NCI-H446 (cell line): ENCODE data around the gene SDC3.

Experiments
- DNase-seq, 2 experiments: peaks; one replicate each; lab custom pipeline; 2025; lab: John Stamatoyannopoulos, UW

SDC3 gene

DNA sequence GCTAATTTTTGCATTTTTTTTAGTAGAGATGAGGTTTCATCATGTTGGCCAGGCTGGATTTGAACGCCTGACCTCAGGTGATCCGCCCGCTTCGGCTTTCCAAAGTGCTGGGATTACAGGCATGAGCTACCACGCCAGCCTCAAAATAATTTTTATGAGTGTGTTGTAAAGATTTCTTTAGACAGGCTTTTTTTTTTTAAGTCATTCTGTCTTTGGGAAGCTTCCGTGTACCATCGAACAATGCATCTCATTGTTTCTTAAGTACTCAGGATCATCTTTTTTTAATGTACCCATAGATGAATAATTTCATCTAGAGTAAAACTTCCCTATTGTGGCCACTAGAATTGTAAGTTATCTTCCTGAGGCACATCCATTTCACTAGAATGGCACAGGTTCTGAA is 19.6 kb upstream of the SDC3 start:
- no peak for DNase-seq

DNA sequence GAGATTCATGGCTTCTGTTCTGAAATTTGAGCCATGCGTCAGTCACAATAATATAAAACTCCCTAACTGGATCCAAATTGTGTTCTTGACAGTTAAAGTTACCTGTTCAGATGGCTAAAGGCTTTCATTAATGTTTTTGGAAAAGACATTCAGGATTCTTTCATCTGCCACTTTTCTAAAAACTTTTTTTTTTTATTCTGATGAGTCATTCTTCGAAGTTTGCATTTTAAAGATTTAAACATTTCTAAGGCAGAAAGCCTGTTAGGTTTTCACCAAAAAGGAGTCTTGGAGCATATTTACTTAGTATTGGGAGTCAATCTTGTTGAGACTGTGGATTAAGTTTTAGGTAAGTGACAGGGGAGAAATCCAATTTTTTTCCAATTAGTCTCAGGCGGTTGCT is 18.9 kb upstream of the SDC3 start:
- no peak for DNase-seq

DNA sequence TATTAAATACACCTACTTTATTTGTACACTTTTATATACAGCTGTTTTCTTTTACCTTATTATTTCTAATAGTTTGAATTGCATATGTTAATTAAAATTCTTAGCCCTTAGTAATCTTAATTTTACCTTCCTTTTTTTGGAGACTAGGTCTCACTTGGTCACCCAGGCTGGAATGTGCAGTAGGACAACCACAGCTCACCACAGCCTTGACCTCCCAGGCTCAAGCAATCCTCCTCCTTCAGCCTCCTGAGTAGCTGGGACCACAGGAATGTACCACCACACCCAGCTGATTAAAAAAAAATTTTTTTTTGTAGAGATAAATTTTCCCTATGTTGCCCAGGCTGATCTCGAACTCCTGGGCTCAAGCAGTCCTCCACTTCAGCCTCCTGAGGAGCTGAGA is 15.0 kb upstream of the SDC3 start:
- DNase-seq = no peak

DNA sequence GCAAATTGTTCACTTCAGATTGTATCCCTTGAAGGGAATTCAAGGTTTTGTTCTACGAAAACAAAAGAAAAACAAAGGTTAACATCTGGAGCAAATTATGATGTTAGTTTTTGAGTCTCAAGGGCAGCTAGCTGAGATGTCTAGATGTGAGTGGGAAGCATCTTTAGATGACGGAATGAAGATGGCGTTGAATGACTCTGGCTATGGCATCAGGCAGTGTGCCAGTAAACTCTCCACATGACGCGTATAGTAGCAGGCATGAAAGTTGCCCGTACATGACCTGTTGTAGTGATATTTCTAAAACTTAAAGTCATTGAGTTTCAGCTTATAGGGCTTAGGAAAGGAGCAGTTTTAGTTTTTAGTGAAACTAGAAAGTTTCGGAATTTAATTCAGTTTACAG is 12.3 kb upstream of the SDC3 start:
- no peak for DNase-seq

DNA sequence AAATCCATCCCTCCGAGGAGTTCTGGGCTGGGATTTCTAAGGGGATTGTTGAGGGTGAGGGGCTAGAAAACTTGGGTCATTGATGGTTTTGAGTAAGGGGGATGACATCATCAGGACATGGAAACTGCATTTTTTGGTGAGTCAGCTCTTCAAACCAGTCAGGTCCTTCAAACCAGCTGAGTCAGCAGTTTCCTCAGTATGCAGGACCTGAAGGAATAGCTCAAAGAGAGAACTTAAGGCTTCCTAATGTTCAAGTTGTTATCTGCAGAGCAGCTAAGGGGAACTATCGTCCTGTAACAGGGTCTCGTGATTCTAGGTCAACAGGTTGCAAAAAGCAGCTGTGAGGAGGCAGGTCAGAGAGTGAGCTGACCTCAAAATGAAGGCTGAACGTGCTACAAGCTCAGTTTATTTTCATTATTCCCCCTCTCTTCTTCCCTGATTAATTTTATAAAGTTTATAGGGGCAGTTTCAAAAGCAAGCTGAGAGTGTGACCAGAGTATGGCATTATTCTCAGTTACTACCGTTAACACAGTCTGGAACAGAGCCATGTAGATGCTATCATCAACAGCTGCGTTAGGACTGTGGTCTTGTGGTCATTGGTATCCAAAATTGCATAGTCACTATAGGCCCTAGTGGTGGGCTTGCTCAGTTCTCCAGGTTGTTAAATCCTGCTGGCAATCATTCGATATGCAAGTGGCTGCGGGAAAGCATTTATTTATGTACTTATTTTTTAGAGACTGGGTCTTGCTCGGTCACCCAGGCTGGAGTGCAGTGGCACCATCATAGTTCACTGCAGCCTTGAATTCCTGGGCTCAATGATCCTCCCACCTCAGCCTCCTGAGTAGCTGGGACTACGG is 10.7 kb upstream of the SDC3 start:
- DNase-seq = no peak

DNA sequence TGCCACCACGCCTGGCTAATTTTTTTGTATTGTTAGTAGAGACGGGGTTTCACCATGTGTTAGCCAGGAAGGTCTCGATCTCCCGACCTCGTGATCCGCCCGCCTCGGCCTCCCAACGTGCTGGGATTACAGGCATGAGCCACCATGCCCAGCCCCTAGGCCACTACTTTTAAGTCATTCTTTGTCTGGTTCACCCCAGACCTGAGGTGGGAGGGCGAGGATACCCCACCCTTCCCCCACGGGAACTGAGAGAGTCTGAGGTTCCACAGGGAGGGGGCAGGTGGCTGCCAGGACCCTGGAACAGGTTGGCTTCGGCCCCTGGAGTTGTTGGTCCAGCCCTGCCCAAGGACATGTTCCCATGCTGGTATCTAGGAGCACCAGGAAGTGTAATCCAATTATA is 7.7 kb upstream of the SDC3 start:
- no peak for DNase-seq

DNA sequence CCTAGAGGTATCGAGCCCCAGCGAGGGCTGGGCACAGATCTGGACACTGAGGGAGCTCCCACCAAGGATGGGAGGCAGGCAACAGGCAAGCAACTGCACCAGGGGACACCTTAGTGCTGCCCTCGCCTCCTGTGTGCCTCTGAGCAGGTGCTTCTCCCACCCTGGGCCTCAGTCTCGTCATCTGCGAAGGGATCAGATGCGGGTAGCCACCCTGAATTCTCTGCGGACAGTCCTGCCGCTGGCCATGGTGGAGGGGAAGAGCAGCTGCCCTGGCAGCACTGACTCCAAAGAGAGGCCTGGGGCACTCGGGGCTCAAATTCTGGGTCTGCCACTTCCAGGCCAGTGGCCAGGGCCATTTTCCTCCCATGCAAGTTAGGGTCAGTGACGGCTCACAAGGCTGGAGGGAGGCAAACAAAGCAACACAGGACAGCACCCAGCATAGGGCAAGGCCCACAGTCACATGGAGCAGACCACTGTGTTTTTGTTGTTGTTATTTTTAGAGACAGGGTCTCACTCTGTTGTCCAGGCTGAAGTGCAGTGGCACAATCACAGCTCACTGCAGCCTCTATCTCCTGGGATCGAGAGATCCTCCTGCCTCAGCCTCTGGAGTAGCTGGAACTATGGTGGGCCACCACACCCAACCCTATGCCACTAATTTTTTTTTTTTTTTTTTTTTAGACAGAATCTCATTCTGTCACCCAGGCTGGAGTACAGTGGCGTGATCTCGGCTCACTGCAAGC is 7.1 kb upstream of the SDC3 start:
- no peak for DNase-seq

DNA sequence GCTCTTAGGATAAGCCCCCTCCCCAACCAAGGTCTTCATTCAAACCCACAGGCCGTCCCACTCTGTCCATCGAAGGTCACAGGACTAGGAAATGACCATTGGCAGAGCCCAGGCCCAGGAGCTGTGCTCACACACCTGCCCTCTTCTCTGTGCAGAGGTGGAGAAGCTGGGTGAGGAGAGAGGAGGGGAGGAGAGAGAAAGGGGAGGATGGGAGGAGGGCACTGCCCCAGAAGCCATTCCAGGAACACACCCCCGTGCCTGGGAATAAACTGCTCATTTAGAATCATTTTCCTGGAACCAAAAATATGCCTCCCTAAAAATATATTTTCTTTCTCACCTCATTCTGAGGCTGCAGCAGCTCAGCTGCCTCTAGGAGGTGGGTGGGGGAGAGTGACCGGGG is 6.4 kb upstream of the SDC3 start:
- DNase-seq = no peak

DNA sequence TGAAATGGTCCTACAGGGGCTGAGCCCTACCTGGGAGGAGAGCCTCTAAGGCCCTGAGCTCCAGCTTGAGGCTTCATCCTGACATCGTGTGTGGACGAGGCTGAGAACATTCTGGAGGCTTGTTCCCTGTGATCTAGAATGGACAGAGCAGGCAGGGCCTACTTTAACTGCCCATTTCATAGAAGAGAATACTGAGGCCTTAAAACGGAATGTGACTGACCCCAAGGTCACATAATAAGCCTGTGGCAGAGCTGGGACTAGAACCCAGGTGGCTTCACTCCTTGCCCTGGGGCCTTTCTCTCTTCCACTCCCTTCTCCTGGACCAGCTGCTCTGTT is 6.0 kb upstream of the SDC3 start:
- no peak for DNase-seq

DNA sequence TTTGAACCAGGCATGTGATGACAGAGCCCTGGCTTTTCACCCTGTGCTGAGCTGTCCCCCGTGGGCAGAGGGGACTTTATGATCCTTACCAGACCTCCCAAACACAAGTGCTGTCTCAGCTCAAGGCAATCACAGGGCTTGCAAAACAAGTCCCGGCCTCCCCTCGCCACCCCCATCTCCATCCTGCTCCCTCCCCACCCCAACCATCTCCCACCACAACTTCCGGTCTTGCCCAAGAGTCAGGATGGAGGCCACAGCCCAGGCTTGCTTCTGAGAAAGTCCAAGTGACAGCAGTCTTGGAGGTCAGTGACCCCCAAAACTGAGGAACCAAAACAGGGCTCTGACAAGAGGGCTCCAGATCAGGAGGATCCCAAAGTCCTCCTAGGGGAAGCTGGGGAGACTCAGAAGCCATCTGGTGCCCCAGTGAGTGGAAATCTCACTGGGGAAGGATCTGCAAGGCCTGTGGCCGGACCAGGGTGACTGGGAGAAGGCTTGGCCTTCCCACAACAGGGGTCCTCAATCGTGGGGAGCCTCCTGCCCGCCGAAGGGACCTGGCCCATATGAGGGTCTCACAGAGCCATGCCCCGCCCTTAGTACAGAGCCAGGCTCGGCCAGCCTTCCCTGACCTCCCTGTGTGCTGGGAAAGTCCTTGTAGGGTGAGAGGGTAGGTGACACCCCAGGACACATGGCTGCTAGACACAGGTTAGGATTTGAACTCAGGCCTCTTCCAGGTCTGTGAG is 4.5 kb upstream of the SDC3 start:
- DNase-seq = no peak

DNA sequence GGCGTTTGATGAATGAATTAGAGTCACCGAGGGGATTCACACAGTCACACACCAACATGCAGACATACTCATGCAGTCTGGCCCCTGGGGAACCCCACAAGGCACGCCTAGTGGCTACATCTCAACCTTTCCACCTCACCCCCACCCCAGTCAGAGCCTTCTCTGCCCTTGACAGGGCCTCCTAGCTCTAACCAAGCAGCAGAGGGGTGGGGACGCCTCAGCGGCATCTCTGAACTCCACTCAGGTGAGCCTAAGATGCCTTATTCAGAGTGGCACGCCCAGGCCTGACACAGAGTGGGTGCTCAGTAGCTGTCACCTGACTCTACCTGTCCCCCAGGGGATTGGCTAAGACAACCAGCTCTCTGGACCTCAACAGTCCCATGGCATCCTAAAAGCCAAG is 3.7 kb upstream of the SDC3 start:
- no peak for DNase-seq

DNA sequence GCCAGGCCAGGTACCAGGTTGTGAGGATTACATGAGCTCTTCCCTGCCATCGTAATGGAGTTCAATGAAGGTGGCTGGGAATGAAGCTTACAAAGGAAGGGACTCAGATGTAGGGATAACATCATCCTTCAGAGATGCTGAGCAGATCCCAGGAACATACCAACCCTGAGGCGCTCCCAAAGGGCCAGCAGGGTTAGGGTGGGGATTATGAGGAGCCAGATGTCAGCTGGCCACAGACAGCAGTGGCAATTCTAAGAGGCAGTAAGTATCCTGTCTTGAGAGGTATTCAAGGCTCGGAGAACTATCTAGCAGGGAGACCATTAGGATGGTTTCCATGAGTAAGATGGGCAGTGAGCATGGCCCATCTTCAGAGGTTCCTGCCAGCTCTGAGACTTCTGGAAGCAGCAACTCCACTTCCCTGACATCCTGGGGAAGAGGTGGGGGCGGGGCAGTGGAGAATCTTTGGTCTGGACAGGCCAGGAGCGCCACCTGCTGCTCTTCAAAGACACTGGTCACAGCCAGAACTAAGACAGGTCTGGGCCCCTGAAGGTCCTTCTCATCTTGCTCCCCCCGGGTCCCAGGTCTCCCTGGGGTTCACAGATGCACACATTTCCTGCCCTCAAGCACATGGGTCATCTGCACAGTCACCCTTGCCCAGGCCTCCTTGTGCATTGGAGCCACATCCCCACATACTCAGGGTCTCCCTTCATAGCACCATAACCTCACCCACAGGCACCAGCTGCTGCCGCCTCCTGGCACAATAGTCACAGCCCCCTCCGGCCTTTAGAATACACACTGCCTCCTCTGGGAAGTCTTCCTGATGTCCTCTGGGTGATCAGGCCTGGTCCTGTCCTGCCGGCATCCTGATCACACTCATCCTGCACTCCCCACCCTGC is 2.7 kb upstream of the SDC3 start:
- peak; percentile 56 to 85 for DNase-seq

DNA sequence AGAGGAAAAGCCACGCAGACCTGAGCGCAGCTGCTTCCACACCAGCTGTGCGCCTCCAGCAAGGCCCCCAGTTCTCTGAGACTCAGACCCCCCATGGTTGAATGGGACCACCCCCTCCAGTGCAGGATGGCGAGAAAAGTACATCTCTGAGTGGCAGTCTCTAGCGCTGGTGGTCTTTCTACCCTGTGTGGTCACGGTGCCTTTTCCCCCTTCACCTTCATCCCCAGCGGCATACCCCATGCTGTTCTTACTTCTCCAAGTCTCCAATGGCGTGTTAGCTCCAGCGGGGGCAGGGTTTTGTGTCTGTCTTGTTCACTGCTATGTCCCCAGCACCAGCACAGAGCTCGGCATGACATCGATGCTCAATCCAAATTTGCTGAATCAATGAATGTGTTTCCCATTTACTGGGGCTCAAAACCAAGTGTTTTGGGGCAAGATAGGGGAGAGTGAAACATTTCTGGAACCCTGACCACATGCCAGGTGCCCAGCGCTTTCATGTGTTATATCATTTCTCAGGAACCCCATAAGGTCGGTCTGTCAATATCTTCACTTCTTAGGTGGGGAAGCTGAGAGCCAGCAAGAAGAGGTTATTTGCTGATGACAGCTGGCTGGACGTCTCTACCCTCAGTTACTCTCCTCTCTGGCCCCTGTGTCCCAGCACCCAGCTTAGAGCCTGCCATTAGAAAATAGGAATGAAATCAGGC is 959 bp upstream of the SDC3 start:
- DNase-seq = no peak

DNA sequence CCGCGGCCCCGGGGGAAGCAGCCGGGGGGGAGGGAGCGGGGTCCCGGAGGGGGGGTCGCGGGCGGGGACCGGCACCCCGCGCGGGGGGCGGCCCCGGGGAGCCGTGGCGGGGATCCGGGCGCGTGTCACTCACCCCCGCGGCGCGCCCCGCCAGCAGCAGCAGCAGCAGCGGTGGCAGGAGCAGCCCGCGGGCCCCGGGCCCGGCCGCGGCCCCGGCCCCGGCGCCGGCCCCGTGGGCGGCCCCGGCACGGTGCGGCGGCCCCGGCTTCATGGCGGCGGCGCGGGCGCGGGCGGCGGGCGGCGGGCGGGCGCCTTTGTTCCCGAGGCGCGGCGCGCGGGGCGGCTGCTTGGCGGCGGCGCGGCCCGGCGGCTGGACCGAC is 252 bp downstream of the SDC3 start:
- DNase-seq = no peak

DNA sequence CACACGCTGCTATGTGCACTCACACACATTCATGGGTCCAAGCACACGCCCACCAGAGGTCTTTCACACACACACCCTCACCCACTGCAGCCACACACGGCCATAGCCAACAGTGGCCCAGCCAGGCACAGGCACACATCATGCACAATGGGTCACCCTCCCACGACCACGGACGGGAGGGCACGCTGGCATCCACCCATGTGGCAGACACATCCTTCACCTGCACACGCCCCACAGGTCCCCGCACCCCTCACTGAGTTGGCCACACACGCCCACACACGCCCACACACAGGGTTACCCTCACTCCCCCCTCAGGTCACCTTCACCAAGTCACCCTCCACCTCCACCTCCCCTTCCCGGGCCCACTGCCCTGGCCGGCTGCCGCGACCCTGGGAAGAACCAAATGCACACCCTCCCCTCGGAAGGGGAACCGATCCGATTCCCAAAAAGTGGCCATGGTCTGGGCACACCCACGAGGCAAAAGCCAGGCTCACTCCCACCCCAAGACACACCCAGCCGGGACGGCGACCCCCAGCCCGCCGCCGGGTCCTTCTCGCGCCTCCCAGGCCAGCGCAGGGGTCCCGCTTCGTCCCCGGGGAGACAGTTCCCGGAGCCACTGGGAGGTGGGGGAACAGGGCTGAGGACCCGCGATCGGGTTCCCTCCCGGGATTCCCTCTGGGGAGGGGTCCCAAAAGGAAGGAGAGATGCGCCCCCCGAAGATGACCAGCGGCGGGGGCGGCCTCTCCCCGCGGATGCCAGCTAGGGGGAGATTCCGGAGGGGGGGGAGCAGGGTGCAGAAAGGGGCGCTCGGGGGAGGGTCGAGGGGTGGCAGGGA is 860 bp downstream of the SDC3 start:
- no peak for DNase-seq

DNA sequence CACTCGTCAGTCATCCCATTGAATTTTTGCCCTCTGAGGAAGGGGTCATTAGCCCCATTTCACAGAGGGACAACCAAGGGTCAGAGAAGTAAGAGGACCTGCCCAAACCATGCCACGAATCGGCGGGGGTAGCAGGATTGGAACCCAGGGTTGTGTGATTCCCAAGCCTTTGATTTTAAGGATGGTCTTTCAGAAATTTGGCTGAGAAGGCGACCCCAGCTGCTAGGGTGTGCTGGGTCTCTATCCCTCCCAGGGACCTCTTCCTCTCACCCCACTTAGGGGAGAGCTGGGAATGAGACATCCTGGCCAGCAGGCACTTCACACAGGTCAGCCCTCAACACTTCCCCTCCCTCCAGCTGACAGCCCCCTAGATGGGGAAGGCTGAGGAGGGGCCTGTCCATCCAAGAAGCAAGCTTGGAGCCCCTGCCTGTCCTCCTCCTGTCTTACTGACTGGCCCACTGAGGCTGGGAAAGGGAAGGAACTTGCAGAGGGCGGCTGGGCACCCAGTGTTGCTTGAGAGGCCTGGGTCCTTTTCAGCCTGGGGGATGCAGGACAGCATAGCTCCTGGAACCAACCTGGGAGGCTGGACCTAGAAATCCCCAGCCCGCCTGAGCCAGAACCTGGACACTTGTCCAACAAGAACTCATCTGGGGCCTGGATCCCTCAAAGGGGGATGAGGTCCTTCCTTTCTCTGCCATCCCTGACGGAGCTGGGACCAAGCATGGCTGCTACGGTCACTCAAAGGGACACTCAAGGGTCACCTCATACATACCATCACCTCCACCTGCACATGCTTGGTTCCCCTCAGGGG is 1.7 kb downstream of the SDC3 start:
- no peak for DNase-seq

DNA sequence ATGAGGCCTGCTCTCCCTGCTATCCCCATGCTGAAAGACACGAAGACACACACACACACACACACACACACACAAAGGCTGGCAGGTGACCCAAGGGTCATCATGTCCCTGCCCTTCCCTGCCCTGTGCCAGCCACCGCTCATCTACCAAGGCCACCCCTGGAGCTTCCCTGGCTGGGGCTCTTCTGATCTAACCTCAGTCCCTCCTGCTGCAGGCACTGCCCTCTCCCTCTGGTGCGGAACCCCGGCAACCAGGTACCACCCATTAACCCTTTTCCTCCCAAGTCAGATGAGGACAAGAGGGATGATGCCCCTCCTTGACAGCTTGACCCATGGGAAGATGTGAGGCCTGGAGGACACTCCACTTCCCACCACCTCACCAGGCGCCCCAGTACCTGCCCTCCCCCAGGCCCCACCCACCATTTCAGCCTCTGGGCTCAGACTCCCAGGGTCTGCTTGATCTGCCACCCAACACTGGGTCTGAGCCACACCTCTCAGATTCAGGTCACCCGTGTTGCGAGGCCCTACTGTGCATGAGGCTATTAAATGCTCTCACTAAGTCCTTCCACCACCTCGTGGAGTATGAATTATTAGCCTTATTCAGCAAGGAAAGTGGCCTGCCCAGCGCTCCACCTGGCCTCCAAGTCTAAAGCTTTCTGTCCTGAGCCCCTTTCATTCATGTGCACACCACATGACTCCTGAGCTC is 2.5 kb downstream of the SDC3 start:
- DNase-seq = no peak

DNA sequence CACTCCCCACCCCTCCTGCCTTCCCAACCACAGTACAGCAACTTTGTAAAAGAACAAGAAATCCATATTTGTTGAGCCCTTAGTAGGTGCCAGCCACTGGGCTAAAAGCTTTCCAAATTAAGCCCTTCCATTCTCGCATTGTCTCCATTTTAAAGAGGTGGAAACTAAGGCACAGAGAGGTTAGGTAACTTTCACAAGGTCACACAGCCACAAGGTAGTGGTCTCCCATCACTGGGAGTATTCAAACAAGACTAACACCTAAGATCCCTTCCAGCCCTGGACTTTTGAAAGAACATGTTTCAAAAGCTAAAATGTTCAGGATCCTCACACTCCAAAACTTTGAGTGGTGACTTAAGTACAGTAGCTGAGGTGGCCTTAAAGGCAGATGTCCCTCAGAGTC is 3.2 kb downstream of the SDC3 start:
- no peak for DNase-seq

DNA sequence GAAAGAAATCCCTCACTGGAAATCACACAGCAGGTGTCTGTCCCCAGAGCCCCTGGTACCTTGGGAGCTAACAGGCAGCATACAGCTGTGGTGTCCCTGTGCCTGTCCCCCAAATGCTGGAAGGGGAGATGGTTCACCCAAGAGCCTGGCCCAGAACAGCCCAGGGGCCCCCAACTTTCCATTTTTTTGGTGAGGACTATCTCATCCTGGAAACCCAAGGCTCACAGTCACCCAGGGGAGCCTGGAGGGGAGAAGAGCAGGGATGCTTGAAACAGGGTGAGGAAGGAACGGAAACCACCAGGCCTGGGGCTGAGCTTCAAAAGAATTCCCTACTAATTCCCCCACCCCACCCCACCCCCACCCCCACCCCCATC is 3.6 kb downstream of the SDC3 start:
- no peak for DNase-seq
